ENCODE measurements around the gene POLRMT.

The POLRMT gene

DNA sequence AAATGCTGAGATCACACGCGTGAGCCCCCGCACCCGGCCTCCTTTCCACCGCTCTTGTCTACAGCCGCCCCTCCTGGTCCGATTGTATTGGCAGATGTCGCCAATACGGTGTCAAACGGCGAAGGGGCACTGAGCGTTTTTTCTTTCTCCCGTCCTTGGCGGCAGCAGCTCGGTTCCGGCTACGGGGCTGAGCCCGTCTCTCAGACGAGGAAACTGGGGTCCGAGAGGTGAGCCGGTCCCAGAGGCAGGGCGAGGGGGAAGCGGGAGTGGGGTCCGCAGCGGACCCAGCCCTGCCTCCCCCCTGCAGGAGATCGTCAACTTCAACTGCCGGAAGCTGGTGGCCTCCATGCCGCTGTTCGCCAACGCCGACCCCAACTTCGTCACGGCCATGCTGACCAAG is 20.4 kb downstream of the POLRMT start:
- TF ChIP-seq CTCF (IDR thresholded peaks at IDR 0.05; ENCODE audit: low read depth, low read length, missing control alignments), result no peak
- no peak for DNase-seq (ENCODE audit: low read depth)
- no peak overlapping the region for H3K4me3 ChIP-seq (ENCODE audit: low read depth, low read length)

DNA sequence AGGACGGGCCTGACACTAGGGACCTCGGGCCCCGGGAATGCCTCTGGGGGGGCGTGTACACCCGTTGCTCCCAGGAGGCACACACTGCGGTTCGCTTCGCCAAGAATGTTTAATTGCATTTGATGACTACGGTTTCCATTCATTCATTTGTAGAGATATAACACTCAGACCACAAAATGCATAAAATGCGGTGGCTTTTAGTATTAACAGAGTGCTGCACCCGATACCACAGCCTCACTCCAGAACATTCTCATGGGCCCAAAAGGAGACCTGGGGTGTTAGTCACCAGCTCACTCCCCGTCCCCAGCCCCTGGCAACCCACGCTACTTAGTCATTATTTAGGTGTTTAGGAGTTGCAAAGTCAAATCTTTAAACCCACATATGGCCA is 21.9 kb downstream of the POLRMT start:
- no peak overlapping the region for H3K4me3 ChIP-seq (ENCODE audit: low read depth, low read length)
- no peak for TF ChIP-seq CTCF (IDR thresholded peaks at IDR 0.05; ENCODE audit: low read depth, low read length, missing control alignments)
- DNase-seq (ENCODE audit: low read depth), result no peak

GRCh38 chr19:610801-611480 is 22.4 kb downstream of the POLRMT start:
- H3K4me3 ChIP-seq (ENCODE audit: low read depth, low read length), result peak overlapping the region; percentile 43
- no peak for TF ChIP-seq CTCF (IDR thresholded peaks at IDR 0.05; ENCODE audit: low read depth, low read length, missing control alignments)
- DNase-seq (ENCODE audit: low read depth), result no peak

DNA sequence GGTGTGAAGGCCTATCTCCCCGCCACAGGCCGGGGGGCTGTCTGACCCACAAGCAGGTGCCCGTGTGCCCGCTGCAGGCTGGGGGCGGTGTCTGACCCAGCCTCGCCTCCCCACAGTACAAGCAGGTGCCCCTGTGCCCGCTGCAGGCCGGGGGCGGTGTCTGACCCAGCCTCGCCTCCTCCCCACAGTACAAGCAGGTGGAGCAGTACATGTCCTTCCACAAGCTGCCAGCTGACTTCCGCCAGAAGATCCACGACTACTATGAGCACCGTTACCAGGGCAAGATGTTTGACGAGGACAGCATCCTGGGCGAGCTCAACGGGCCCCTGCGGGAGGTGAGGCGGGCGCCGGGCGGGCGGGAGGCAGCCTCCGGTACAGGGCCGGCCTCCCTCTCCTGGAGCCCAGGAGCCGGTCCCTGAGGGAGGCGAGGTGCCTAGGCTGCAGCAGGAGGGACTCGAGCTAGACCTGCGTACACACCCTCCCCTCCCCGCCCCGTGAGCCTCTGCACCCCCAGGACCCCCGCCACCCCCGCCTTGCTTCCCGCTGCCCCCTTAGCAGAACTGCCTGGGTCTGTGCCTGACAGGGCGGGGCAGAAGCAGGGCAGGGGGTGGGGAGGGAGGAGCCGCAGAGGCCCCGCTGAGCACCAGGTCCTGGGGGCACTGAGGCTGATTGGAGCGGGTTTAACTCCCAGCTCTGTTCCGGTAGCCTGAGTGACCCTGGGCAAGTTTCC is 23.1 kb downstream of the POLRMT start:
- no peak for DNase-seq (ENCODE audit: low read depth)
- TF ChIP-seq CTCF (IDR thresholded peaks at IDR 0.05; ENCODE audit: low read depth, low read length, missing control alignments), result no peak
- peak overlapping the region; percentile 43 for H3K4me3 ChIP-seq (ENCODE audit: low read depth, low read length)

- no peak for TF ChIP-seq CTCF (IDR thresholded peaks at IDR 0.05; ENCODE audit: low read depth, low read length, missing control alignments)
- H3K4me3 ChIP-seq (ENCODE audit: low read depth, low read length), result no peak overlapping the region
These were observed 24.4 kb downstream of the POLRMT start for GRCh38 chr19:609004-609346.

DNA sequence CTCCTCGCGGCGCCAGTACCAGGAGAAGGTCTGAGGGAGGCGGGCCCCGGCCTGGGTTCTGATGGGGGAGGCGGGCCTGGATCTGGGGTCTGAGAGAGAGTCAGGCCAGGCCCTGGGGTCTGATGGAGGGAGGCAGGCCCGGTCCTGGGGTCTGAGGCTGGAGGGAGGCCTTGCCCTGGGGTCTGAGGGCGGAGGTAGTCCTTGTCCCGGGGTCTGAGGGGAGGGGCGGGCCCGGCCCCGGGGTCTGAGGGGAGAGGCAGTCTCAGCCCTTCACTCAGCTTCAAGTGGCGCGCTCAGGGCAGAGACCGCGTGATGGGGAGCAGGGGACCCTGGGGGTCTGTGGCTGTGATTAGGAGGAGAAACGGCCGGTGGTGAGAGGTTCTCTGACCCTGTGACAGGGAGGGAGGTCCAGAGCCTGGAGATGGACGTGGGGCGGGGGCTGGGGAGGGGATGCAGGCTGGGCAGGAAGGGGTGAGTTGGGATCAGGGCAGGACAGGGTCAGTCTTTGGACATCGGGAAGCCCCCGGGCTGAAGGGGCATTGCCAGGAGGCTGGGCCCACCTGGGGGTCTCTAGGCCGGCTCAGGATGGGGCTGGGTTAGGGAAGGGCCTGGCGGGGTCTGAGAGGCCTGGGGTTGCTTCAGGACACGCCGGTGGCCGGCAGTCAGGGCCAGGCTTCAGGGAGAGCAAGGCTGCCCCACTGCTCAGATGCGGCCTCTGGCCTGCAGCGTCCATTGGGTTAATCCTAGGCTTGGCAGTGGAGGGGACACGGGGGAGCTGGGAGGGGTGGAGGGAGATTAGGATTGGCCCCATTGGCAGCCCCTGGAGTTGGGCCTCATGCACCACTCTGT is 25.0 kb downstream of the POLRMT start:
- no peak for DNase-seq (ENCODE audit: low read depth)
- no peak overlapping the region for H3K4me3 ChIP-seq (ENCODE audit: low read depth, low read length)
- no peak for TF ChIP-seq CTCF (IDR thresholded peaks at IDR 0.05; ENCODE audit: low read depth, low read length, missing control alignments)

More at GRCh38 chr19:609004-609346, 24.4 kb downstream of the POLRMT start:
- DNase-seq (ENCODE audit: low read depth), result no peak

All from GM12864 (cell line).